Large intestine (tissue), 3 donors: ENCODE data around the gene JADE2. TPM values are rescaled to one million over a fixed set of nuclear protein-coding genes. Genes with fewer than 3 reads are reported as not detected.

Experiments
- DNase-seq, 2 donors: peaks; one replicate each; pipeline versions ENCODE4 v3.0.0 to v3.0.0-alpha.2; 2013
- H3K27ac ChIP-seq: one replicate; pipeline ENCODE4 v1.5.1; 2013; ENCODE audit warnings: low read length
- H3K27me3 ChIP-seq: 2 replicates; pipeline ENCODE4 v1.6.1; 2013; ENCODE audit warnings: low read length; ENCODE audit not compliant: control insufficient read depth, insufficient read depth
- H3K36me3 ChIP-seq: 2 replicates; pipeline ENCODE4 v1.6.1; 2013; ENCODE audit warnings: low read length; ENCODE audit not compliant: control insufficient read depth, insufficient read depth
- H3K4me1 ChIP-seq: one replicate; pipeline ENCODE4 v1.6.1; 2013; ENCODE audit warnings: low read length; ENCODE audit not compliant: control insufficient read depth, insufficient read depth
- H3K4me3 ChIP-seq: one replicate; pipeline ENCODE4 v1.5.1; 2013; ENCODE audit warnings: low read length
- H3K9me3 ChIP-seq: one replicate; pipeline ENCODE4 v1.6.1; 2013; ENCODE audit warnings: mild to moderate bottlenecking, low read depth, low read length, moderate library complexity; ENCODE audit not compliant: control insufficient read depth
- WGBS: methylation state at CpG from one replicate; pipeline ENCODE4 v1.1.5; 2013; ENCODE audit warnings: low lambda C conversion rate; ENCODE audit not compliant: insufficient coverage; 5-methylcytosine and 5-hydroxymethylcytosine counted together
- polyA plus RNA-seq: library from polyadenylated mRNA; unstranded; fragments of 120-200 nt; gene quantifications from one replicate; pipeline ENCODE4 v1.2.1, GENCODE V29; 2013

The JADE2 gene
- polyA plus RNA-seq, 1 donor, result 29.9 TPM

DNA sequence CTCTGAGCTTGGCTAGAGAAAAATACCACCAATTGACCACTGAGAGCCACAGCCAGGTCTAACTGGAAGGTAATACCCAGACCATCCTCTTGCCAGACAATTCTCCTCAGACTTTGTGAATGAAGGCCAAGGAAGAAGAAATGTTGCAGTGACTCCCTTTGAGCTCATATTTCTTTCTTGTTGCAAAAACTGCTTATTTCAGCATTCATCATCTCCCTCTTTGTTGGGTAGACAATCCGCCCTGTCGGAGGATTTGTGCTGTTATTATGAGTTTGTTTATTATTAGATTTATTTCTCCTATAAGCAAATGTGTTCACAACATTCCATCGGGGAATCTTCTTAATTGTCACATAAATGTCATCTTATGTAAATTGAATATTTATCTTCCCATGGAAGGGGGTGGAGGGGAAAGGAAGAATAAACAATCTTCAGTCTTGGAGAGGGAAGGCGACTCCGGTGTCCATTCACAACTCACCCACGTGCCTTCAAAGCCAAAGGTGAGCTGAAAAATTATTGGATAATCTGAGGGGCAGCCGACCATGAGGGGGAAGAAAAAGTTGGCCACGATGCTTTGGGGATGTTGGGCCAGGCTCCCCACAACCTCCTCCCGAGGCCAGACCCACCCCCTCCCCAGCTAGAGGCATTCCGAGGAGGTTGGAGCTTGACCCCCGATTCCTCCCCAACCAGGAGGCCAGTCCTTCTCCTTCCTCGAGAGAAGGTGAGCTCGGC is 1.8 kb upstream of the JADE2 start:
- Histone ChIP-seq H3K36me3 (peaks cover 2% of the 10 kb centered on the region), H3K9me3 (peaks cover 6% of the 10 kb centered on the region), H3K4me3 (peak overlapping the region; percentile 95), H3K27me3 (no peaks in the 10 kb centered on the region), H3K4me1 (peaks cover 34% of the 10 kb centered on the region), H3K27ac (peak overlapping the region; percentile 97)
- WGBS, result 25% methylated on average over 1 of the region's 13 CpGs
- no peak for DNase-seq

DNA sequence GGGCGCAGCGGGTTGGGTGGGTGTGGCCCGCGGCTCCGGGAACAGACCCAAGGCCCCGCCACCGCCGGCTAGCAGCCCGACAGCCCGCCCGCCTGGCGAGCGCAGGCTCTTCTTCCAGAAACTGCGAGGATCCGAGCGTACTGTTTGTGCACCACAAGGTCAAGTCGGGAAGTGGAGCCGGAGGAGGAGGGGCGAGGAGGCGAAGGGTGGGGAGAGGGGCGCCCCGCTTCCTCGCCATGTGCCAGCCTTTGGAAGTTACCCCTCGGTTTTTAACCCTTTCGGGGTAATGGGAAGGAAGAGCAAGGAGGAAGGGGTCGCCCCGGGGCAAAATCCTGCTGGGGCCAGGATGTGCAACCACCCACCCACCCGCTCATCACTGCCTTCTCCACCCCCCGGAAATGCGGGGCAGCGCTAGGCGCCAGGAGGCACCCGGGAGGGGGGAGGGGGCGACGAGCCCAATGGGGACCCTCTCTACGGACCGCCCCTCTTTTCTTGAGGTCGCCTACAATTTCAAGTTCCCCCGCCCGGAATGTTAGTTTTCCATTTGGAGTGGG is 1.1 kb upstream of the JADE2 start:
- peak; percentile 68 to 87 for DNase-seq
- no peaks in the 10 kb centered on the region for H3K27me3 ChIP-seq
- H3K4me1 ChIP-seq, result peaks cover 40% of the 10 kb centered on the region
- peaks cover 2% of the 10 kb centered on the region for H3K36me3 ChIP-seq
- peaks cover 6% of the 10 kb centered on the region for H3K9me3 ChIP-seq
- no CpG with 5 or more reads among the region's 40 CpGs for WGBS
- peak overlapping the region; percentile 95 for H3K4me3 ChIP-seq
- H3K27ac ChIP-seq, result peak overlapping the region; percentile 97

DNA sequence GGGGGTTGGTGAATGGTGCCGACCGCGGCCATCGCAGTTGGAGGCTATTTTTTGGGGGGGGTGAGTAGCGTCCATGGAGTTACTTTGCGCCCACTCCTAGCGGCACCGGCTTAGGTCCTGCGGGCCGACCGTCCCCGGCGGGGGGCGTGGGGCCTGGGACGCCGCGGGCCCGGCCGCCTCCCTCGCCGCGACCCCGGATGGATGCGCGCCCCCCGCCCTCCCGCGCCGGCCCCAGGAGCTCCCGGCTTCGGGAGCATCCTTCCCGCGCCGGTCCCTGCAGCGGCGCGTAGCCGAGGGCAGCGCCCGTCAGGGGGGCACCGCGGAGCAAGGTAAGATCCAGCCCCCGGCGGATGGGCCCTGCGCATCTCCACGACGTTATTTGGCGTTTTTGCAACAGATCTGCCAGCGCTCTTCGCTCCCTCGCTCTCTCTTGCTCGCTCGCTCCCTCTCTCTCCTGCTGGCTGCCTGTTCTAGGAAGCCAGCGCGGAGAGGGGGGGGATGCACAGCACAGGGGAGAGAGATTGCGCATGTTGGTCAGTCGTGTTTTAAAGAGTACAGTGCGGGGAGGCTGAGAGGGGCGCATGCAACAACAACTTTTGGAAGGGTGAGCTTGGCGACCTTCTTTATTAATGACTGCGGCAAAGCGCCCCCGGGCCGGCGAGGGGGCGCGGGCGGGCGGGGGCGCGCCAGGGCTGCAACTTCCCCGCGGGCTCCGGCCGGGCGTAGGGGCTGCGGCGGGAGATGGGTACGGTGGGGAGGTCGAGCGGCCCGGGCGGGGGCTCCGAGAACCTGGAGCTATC is 413 bp downstream of the JADE2 start:
- no CpG with 5 or more reads among the region's 84 CpGs for WGBS
- peaks cover 6% of the 10 kb centered on the region for H3K9me3 ChIP-seq
- H3K4me3 ChIP-seq, result peak overlapping the region; percentile 95
- peak overlapping the region; percentile 97 for H3K27ac ChIP-seq
- H3K36me3 ChIP-seq, result peaks cover 2% of the 10 kb centered on the region
- H3K27me3 ChIP-seq, result no peaks in the 10 kb centered on the region
- peaks cover 55% of the 10 kb centered on the region for H3K4me1 ChIP-seq
- DNase-seq, result peak; percentile 74 to 86

DNA sequence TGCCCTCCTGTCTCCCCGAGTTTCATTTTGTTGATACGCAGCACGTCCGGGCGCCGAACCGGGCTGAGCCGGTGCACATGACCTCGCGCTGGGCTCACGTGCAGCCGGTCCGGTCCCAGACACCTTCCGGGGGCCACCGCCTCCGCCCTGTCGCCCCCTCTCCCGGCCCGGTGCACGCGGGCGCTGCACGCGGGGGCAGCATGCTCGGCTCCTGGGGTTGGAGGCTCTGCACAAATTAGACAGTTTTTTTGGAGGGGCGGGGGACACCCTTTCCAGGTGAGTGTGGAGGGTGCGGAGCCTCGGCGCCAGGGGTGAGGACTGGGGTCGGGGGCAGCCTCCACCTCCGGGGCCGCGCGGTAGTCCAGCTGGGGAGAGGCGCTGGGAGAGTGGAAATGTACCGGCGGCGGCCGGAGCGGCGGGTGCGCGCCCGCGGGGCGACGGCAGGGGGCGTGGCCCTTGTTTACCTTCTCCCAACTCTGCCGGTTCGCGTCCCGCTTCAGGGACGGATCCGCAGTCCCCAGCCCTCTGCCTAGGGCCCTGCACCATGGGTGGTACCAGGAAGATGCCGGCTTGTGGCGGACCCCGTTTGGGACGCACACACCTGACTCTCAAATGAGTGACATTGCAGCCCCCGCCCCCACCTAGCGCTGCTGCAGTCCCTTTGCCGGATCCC is 1.1 kb downstream of the JADE2 start:
- Histone ChIP-seq H3K9me3 (peaks cover 6% of the 10 kb centered on the region), H3K27me3 (no peaks in the 10 kb centered on the region), H3K4me3 (peak overlapping the region; percentile 95), H3K36me3 (no peaks in the 10 kb centered on the region), H3K4me1 (peaks cover 51% of the 10 kb centered on the region), H3K27ac (peak overlapping the region; percentile 97)
- WGBS, result no CpG with 5 or more reads among the region's 61 CpGs
- DNase-seq, result peak; percentile 68 to 83

DNA sequence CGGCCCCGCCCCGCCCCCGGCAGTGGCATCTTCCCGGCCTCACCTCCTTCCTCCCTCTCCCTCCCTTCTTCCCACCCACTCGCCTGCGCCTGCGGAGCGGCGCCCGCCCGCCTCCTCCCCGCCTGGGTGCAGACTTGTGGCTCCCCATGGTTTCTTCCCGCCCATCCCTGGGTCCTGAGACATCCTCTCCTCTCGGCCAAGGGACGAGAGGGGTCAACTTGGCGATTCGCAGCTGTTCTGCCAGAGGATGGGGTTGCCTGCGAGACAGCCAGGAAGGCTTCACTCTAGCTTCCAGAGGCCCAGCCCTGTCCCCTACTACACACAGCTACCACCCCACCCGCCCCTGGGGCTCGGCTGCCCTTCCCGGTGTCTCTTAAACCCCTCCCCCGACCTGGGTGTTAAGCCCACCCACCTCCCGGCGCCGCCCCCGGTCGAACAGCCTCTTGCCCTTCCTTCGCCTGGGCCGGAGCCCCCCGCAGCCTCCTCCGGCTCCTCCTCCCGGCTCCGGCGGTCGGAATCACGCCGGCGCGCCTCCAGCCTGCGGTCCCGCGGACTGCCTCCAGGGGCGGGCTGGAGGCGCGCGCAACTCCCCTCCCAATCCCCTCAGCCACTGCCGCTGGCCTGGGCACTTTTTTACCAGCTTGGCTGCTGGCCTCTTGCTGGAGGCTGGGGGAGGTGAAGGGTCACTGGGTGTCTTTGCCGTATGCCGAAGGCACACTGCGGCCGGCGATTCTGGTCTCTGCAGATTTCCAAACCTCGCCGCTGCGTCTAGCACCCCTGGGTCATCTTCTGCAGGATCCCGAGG is 1.9 kb downstream of the JADE2 start:
- no CpG with 5 or more reads among the region's 57 CpGs for WGBS
- Histone ChIP-seq H3K9me3 (peaks cover 6% of the 10 kb centered on the region), H3K27me3 (no peaks in the 10 kb centered on the region), H3K27ac (peak overlapping the region; percentile 97), H3K4me3 (peak overlapping the region; percentile 95), H3K36me3 (no peaks in the 10 kb centered on the region), H3K4me1 (peaks cover 48% of the 10 kb centered on the region)
- DNase-seq, result peak; percentile 88

DNA sequence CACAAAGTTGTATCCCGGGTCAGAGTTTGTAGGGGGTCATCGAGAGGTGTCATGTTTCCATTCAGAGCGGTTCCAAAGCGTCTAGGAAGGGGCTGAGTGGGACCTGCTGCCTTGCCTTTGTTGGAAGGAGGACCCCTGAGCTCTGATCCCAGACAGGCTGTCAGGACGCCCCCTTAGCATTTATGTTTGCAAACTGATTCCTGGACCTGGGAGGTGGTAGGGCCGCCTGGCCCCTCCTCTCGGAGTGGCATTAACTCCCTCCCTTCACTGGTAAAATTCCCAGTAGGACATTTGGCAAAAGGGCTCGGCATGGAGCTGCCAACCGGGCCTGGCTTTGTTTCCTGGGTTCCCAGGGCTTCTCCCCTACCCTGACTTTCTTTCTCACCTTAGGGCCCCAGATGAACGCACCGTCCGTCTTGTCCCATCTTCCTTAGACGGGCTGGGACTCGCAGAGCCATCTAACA is 2.5 kb downstream of the JADE2 start:
- Histone ChIP-seq H3K4me3 (peak overlapping the region; percentile 95), H3K36me3 (peaks cover 4% of the 10 kb centered on the region), H3K9me3 (peaks cover 6% of the 10 kb centered on the region), H3K27me3 (no peaks in the 10 kb centered on the region), H3K27ac (peak overlapping the region; percentile 97), H3K4me1 (peaks cover 42% of the 10 kb centered on the region)
- no CpG with 5 or more reads among the region's 14 CpGs for WGBS
- no peak for DNase-seq

DNA sequence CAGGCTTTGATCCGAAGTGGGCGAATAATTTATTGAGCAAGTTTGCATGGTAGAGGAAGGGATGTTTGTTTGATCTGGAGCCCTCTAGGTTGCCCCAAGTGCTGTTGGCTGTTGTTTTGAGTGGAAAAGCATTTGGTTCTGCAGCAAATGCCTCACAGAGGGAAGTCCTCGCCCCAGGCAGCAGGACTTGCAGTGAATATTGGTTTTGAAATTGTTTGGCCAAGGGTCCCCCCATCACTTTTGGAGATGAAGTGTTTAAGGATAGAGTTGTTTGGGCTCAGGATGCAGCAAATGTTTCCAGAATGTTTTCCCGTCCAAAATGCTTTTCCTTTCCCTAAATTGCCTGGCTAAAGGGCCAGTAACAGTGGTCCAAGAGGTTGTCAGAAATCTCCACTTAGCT is 3.1 kb downstream of the JADE2 start:
- no peak for DNase-seq
- no peaks in the 10 kb centered on the region for H3K27me3 ChIP-seq
- peak overlapping the region; percentile 95 for H3K4me3 ChIP-seq
- H3K27ac ChIP-seq, result no peak overlapping the region
- WGBS, result 87% methylated on average over 3 of the region's 4 CpGs
- H3K9me3 ChIP-seq, result peaks cover 6% of the 10 kb centered on the region
- H3K4me1 ChIP-seq, result peaks cover 36% of the 10 kb centered on the region
- H3K36me3 ChIP-seq, result peaks cover 5% of the 10 kb centered on the region

DNA sequence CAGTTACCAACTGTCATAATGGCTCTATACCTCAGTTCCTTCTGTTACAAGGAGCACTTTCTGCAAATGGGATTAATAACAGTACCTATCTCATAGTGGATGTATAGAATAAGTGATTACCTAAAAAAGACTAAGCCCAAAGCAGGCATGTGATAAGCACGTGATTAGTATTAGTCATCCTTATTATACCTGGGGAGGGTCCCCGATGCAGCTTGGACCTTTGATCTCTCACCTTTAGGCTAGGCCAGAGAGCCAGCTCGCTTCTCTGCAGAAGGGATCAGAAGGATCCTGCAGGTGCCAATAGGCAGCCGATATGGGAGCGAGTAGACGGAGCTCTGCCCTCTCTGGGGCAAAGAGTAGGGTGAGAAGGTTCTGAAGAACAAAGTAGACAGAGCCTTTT is 4.0 kb downstream of the JADE2 start:
- no CpG with 5 or more reads among the region's 6 CpGs for WGBS
- Histone ChIP-seq H3K27ac (peak overlapping the region; percentile 20), H3K9me3 (peaks cover 2% of the 10 kb centered on the region), H3K4me1 (peaks cover 31% of the 10 kb centered on the region), H3K27me3 (no peaks in the 10 kb centered on the region), H3K4me3 (no peak overlapping the region), H3K36me3 (peaks cover 13% of the 10 kb centered on the region)
- DNase-seq, result peak in 1 of 2 donors; percentile 50

DNA sequence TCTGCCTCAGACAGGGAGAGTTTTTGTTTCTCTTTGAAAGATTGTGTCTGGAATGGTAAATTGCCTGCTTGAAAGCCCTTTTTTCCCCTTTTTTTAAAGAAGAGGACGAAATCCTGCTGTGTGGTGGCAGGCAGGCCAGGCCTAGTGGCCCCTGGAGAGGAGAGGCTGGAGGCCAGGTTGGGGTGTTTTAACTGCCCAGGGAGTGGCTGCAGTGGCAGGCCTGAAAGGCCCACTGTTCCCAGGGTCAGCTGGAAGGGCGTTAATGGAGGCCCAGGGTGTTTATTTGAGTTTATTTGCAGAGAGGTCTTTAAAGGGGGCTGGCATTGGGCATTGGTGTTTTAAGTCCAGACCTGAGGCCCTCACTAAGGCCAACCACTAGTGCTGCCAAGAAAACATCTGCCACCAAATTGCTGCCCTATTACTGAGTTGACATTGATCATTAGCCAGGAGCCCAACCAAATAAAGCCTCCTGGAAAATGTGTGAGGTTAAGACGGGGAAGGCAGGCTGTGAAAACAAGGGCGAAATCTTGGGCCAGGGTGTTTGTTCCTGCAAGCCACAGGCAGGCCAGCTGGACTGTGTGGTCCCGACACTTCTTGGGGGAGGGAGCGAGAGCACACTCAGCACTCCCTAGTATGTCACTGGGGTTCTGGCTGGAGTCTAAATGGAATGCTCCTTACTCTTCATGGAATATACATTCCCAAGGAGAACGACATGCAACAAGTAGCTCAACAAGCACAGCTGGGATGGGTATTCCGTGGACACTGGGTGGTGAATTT is 5.0 kb downstream of the JADE2 start:
- peaks cover 17% of the 10 kb centered on the region for H3K36me3 ChIP-seq
- H3K27ac ChIP-seq, result peak overlapping the region; percentile 32
- H3K4me3 ChIP-seq, result no peak overlapping the region
- no peaks in the 10 kb centered on the region for H3K9me3 ChIP-seq
- no peaks in the 10 kb centered on the region for H3K27me3 ChIP-seq
- WGBS, result no CpG with 5 or more reads among the region's 8 CpGs
- H3K4me1 ChIP-seq, result peaks cover 31% of the 10 kb centered on the region
- DNase-seq, result no peak
